GM18511 (cell line): ENCODE results near the gene METAP1.
A peak's percentile ranks its signal among the peaks of the same experiment; 100 is the strongest.
"Not testable (repeated sequence)": the region's sequence is repeated elsewhere in the genome, so short reads cannot be mapped to it uniquely, and the experiment has no call there.

Experiments
- ATAC-seq: cut with Tn5 transposase; IDR thresholded peaks from one replicate; pipeline ENCODE4 v1.9.1; 2021; ENCODE audit warnings: mild to moderate bottlenecking, moderate library complexity; ENCODE audit not compliant: unreplicated experiment

METAP1 gene

GRCh38 chr4:98995183-98996055 is at the start of gene METAP1:
Gene METAP1, plus strand, starts transcription at chr4:98995721. Its CDS starts 33 bp downstream, at chr4:98995754.
- ATAC-seq: peak; percentile 92

GRCh38 chr4:98946359-98946758 is 49.2 kb upstream of the METAP1 start:
- ATAC-seq: no peak

- ATAC-seq: no peak
Observed at GRCh38 chr4:98950925-98951324, 44.6 kb upstream of the METAP1 start.

- no peak for ATAC-seq
Observed at GRCh38 chr4:98951710-98952109, 43.8 kb upstream of the METAP1 start.

GRCh38 chr4:98955229-98955628 is 40.3 kb upstream of the METAP1 start:
- no peak for ATAC-seq

GRCh38 chr4:98958065-98958464 is 37.5 kb upstream of the METAP1 start:
- no peak for ATAC-seq

GRCh38 chr4:98959411-98959810 is 36.1 kb upstream of the METAP1 start:
- no peak for ATAC-seq

- ATAC-seq: no peak
Observed at GRCh38 chr4:98961770-98962169, 33.8 kb upstream of the METAP1 start.

GRCh38 chr4:98963538-98964433 is 31.7 kb upstream of the METAP1 start:
- no peak for ATAC-seq

GRCh38 chr4:98966926-98967325 is 28.6 kb upstream of the METAP1 start:
- ATAC-seq: no peak

GRCh38 chr4:98967786-98968329 is 27.7 kb upstream of the METAP1 start:
- ATAC-seq: no peak

GRCh38 chr4:98969878-98970785 is 25.4 kb upstream of the METAP1 start:
- no peak for ATAC-seq

GRCh38 chr4:98976716-98977115 is 18.8 kb upstream of the METAP1 start:
- ATAC-seq: no peak

GRCh38 chr4:98977557-98977956 is 18.0 kb upstream of the METAP1 start:
- ATAC-seq: no peak

GRCh38 chr4:98987720-98988119 is 7.8 kb upstream of the METAP1 start:
- ATAC-seq: no peak

- not testable (repeated sequence) for ATAC-seq
Observed at GRCh38 chr4:98992835-98993234, 2.7 kb upstream of the METAP1 start.

GRCh38 chr4:98993419-98994071 is 2.0 kb upstream of the METAP1 start:
- ATAC-seq: no peak

GRCh38 chr4:98994474-98995182 is 893 bp upstream of the METAP1 start:
- ATAC-seq: no peak

- peak; percentile 31 for ATAC-seq
Observed at GRCh38 chr4:98996056-98996764, 689 bp downstream of the METAP1 start.
